SIG-M5 treated with dmso at 0.1 percent for 504 hours (cell line): ENCODE measurements around the gene MESD.

ENCODE experiments used
- DNase-seq: peaks from one replicate; lab custom pipeline; 2025; ENCODE audit not compliant: unreplicated experiment; lab: John Stamatoyannopoulos, UW

MESD gene

GRCh38 chr15:80992006-80992405 lies 2.4 kb upstream of the MESD start:
- DNase-seq, result no peak

- peak; percentile 53 for DNase-seq
Observed at GRCh38 chr15:80991421-80991820, 1.8 kb upstream of the MESD start.

GRCh38 chr15:80990955-80991354 lies 1.3 kb upstream of the MESD start:
- no peak for DNase-seq

GRCh38 chr15:80989081-80989517 lies 520 bp downstream of the MESD start:
- no peak for DNase-seq

GRCh38 chr15:80988148-80988796 lies 1.3 kb downstream of the MESD start:
- no peak for DNase-seq

GRCh38 chr15:80986487-80986886 lies 3.1 kb downstream of the MESD start:
- DNase-seq, result no peak

GRCh38 chr15:80985981-80986380 lies 3.6 kb downstream of the MESD start:
- no peak for DNase-seq

- peak; percentile 90 for DNase-seq
Observed at GRCh38 chr15:80984856-80985255, 4.8 kb downstream of the MESD start.

GRCh38 chr15:80982839-80983238 lies 6.8 kb downstream of the MESD start:
- no peak for DNase-seq

GRCh38 chr15:80982205-80982604 lies 7.4 kb downstream of the MESD start:
- DNase-seq, result peak; percentile 20

- DNase-seq, result no peak
Observed at GRCh38 chr15:80979538-80980200, 9.9 kb downstream of the MESD start.

GRCh38 chr15:80978685-80979329 lies 10.8 kb downstream of the MESD start:
- DNase-seq, result no peak

GRCh38 chr15:80977627-80978036 lies 12.0 kb downstream of the MESD start:
- DNase-seq, result peak; percentile 60

- DNase-seq, result no peak
Observed at GRCh38 chr15:80976851-80977250, 12.8 kb downstream of the MESD start.

GRCh38 chr15:80974914-80975313 lies 14.7 kb downstream of the MESD start:
- DNase-seq, result no peak

GRCh38 chr15:80972276-80972675 lies 17.3 kb downstream of the MESD start:
- no peak for DNase-seq

GRCh38 chr15:80971143-80971542 lies 18.5 kb downstream of the MESD start:
- DNase-seq, result no peak

GRCh38 chr15:80970658-80971057 lies 19.0 kb downstream of the MESD start:
- DNase-seq, result no peak

- DNase-seq, result peak; percentile 44
Observed at GRCh38 chr15:80970018-80970657, 19.5 kb downstream of the MESD start.

- no peak for DNase-seq
Observed at GRCh38 chr15:80969316-80969715, 20.3 kb downstream of the MESD start.

- DNase-seq, result no peak
Observed at GRCh38 chr15:80967991-80968510, 21.6 kb downstream of the MESD start.

GRCh38 chr15:80967451-80967850 lies 22.2 kb downstream of the MESD start:
- DNase-seq, result no peak
